IPS DF 19.7 (cell line): ENCODE results near the gene GDF7.

Experiments
- DNase-seq: peaks from one replicate; pipeline ENCODE4 v3.0.0-alpha.2; 2013; ENCODE audit warnings: low read depth, low spot score

GDF7 gene

GRCh38 chr2:20645301-20645701, 21.6 kb upstream of the GDF7 start:
- DNase-seq = no peak

DNA sequence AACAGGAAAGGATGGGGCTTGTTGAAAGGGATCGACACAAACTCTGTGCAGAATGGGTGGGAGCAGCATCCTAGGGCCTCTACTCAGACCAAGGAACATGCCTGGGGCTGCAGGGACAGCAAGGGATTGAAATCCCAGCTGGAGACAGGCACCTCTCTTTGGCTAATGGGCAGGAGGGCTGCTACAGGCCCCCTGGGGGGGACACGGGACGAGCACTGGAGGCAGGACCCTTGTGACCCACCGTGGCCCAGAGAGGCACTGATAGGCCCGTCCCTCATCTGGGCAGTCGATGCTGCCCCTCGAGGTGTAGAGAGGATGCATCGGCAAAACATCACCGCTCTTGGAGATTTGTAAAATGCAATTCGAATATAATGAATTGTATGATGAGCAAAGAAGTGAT, 21.2 kb upstream of the GDF7 start:
- no peak for DNase-seq

DNA sequence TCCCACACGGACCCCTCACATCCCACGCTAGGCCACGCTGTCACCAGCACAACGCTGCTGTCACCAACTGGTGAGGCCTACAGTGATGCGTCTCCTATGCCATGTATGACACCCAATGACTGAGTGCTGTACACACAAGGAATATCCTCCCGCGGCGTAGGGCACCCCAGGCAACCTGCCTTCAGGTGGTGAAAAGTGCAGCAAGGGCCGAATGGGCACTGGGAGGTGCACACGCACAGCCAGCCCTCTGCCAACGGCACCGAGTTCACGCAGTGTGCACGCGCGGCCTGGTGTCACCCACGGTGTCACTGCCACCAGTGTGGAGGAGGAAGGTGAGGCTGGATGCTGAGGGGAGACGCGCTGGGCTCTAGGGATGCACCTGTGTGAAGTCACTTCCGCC, 20.5 kb upstream of the GDF7 start:
- DNase-seq = no peak

DNA sequence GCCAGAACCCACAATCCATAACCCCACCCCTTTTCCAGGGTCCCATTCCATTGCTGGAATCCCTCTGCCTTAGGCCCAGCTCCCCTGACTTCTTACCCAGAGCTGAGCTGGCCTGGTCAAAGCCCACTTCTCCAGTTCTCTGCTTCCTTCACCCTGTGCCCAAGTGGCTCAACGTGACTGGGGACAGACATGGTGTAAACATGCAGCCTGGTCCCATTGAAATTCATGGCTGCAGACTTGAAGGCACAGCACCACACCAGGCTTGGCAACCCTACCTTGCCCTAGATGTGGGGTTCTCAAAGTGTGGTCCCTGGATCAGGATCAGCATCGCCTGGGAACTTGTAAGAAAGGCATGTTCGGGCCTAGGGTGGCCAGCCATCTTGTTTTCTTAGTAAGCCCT, 19.7 kb upstream of the GDF7 start:
- no peak for DNase-seq

- no peak for DNase-seq
These were observed 19.2 kb upstream of the GDF7 start for GRCh38 chr2:20647738-20648137.

- no peak for DNase-seq
These were observed 18.7 kb upstream of the GDF7 start for GRCh38 chr2:20648206-20648605.

GRCh38 chr2:20648831-20649230, 18.1 kb upstream of the GDF7 start:
- no peak for DNase-seq

- DNase-seq = no peak
These were observed 17.4 kb upstream of the GDF7 start for GRCh38 chr2:20649576-20649975.

GRCh38 chr2:20649976-20650375, 17.0 kb upstream of the GDF7 start:
- DNase-seq = no peak

GRCh38 chr2:20650393-20650876, 16.5 kb upstream of the GDF7 start:
- DNase-seq = no peak

DNA sequence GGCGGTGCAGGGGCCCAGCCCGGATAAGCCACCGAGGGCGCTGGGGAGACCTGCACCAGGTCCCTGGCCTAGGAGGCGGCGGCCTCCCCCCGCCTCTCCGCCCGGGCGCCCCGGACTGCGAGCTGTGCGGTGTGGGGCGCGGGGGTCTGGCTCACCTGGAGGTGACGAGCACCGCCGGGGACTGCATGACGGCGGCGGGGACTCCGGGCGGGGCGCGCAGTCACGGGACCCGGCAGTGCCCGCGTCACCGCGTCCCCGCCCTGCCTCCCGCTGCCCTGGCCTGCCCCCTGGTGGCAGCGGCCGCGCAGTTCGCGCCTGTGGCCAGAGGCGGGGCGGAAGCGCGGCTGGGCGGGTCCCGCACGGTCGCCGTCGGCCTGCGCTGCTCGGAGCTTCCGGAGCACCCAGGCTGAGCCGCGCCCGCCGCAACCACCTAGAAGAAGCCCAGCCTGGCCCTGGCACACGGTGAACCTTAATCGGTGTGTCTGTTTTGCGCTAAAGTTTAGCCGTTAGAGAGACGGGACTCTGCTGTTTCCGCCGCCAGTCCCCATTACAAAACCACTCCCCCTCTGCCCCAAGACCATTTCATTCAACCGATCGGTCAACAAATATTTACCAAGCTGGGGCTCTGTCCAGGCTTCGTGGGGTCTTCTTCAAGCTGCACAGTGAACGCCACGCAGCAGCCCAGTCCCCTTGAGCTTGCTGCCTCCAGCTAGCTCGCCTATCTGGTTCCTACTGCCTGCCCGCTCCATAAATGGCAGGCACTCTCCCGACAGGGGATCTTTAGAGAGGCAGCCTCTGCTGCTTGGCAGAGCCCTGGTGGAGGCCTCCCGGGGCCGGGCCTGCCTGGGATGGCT, 15.8 kb upstream of the GDF7 start, which contains the start of gene HS1BP3:
HS1BP3 (minus strand) TSS at position 222 of the 854 bp plus-strand sequence; CDS start at position 187, 35 bp downstream.
- no peak for DNase-seq

- no peak for DNase-seq
These were observed 15.2 kb upstream of the GDF7 start for GRCh38 chr2:20651731-20652099.

GRCh38 chr2:20652141-20652540, 14.8 kb upstream of the GDF7 start:
- DNase-seq = no peak

GRCh38 chr2:20652673-20653575, 14.0 kb upstream of the GDF7 start:
- DNase-seq = no peak

- no peak for DNase-seq
These were observed 13.0 kb upstream of the GDF7 start for GRCh38 chr2:20653695-20654534.

GRCh38 chr2:20654535-20654813, 12.5 kb upstream of the GDF7 start:
- DNase-seq = no peak

GRCh38 chr2:20656561-20656960, 10.4 kb upstream of the GDF7 start:
- DNase-seq = no peak

GRCh38 chr2:20657522-20658235, 9.3 kb upstream of the GDF7 start:
- DNase-seq = no peak

GRCh38 chr2:20660506-20661420, 6.2 kb upstream of the GDF7 start:
- DNase-seq = no peak
